Endothelial cell of umbilical vein (primary cell): ENCODE measurements around the gene DNAJC7. TPM values are rescaled to one million over a fixed set of nuclear protein-coding genes. Genes with fewer than 3 reads are reported as not detected.

Source experiments
- BruUV-seq: library from RNA; stranded (reverse); fragments of 400-500 nt; replicated peaks from 2 replicates; lab custom pipeline; 2021; lab: Mats Ljungman, UMichigan
- CTCF ChIA-PET: fragments of 300-600, 350-600 bp; sonication (Branson Sonifier 250); formaldehyde crosslinking; loops from one replicate; lab custom pipeline; 2021; ENCODE audit warnings: antibody characterized with exemption, inconsistent platforms; lab: Charles Lee
- POLR2A ChIA-PET: fragments of 300-600, 350-600 bp; sonication (Branson Sonifier 250); formaldehyde crosslinking; loops from one replicate; lab custom pipeline; 2021; ENCODE audit warnings: antibody characterized with exemption, inconsistent platforms; lab: Charles Lee
- DNase-seq: peaks from one replicate; pipeline ENCODE4 v3.0.0-alpha.2; 2011; ENCODE audit warnings: low read depth, low spot score
- FAIRE-seq: peaks from 2 replicates; lab custom pipeline; 2011; peaks lifted over from hg19 to GRCh38; lab: Jason Lieb, UNC
- H2AFZ ChIP-seq: 2 replicates; pipeline ENCODE4 v1.6.0; 2012; ENCODE audit warnings: low read depth, low read length, control low read depth, inconsistent platforms
- H3K27ac ChIP-seq: 2 replicates; pipeline ENCODE4 v1.5.1; 2011; ENCODE audit warnings: low read depth, mild to moderate bottlenecking, control low read depth, low read length, moderate library complexity; ENCODE audit not compliant: insufficient read depth
- H3K27me3 ChIP-seq, 2 experiments: 2 replicates each; pipeline versions ENCODE4 v1.6.0 to v1.6.1; 2011; ENCODE audit warnings: low read length in 2 of 2, mixed read lengths in 1 of 2; ENCODE audit not compliant: control insufficient read depth in 2 of 2, insufficient read depth in 2 of 2
- H3K36me3 ChIP-seq, 2 experiments: 2 replicates in 1 of 2; 3 replicates in 1 of 2; pipeline ENCODE4 v1.5.1; 2011; ENCODE audit warnings: low read length in 2 of 2, mild to moderate bottlenecking in 1 of 2, moderate library complexity in 1 of 2; ENCODE audit not compliant: control insufficient read depth in 2 of 2, insufficient read depth in 2 of 2; ENCODE audit errors: extremely low read depth in 1 of 2
- H3K4me1 ChIP-seq: 3 replicates; pipeline ENCODE4 v1.5.1; 2011; ENCODE audit warnings: mild to moderate bottlenecking, low read length; ENCODE audit not compliant: control insufficient read depth, insufficient read depth; ENCODE audit errors: extremely low read depth
- H3K4me2 ChIP-seq: 2 replicates; pipeline ENCODE4 v1.6.1; 2011; ENCODE audit warnings: low read length, control low read depth, mixed read lengths; ENCODE audit not compliant: insufficient read depth
- H3K4me3 ChIP-seq, 3 experiments: fragments of 200-600 bp in 1 of 3; sonication (generic), shearing (Covaris generic) in 1 of 3; replicated peaks in 1 of 3; 2 replicates each; pipeline ENCODE4 v1.5.1; 2011 to 2016; ENCODE audit warnings: control low read depth in 3 of 3, low read length in 3 of 3, mild to moderate bottlenecking in 2 of 3, inconsistent platforms in 1 of 3, low read depth in 1 of 3, moderate library complexity in 1 of 3; ENCODE audit not compliant: insufficient read depth in 1 of 3
- H3K79me2 ChIP-seq: 2 replicates; pipeline ENCODE4 v1.6.0; 2012; ENCODE audit warnings: low read length, inconsistent platforms; ENCODE audit not compliant: control insufficient read depth, insufficient read depth
- H3K9ac ChIP-seq: replicated peaks from 2 replicates; pipeline ENCODE3; 2011; ENCODE audit warnings: low read length, control low read depth; ENCODE audit not compliant: insufficient read depth; ENCODE audit errors: extremely low read depth
- H3K9me1 ChIP-seq: replicated peaks from 3 replicates; pipeline ENCODE4 v1.6.0; 2011; ENCODE audit warnings: mild to moderate bottlenecking, low read length; ENCODE audit not compliant: control insufficient read depth, insufficient read depth; ENCODE audit errors: extremely low read depth
- H3K9me3 ChIP-seq: replicated peaks from 2 replicates; pipeline ENCODE4 v1.5.1; 2012; ENCODE audit warnings: low read length, inconsistent platforms; ENCODE audit not compliant: control insufficient read depth, insufficient read depth
- H4K20me1 ChIP-seq: replicated peaks from 2 replicates; pipeline ENCODE3; 2011; ENCODE audit warnings: mild to moderate bottlenecking, low read length; ENCODE audit not compliant: control insufficient read depth, insufficient read depth; ENCODE audit errors: extremely low read depth
- GATA2 ChIP-seq: IDR thresholded peaks from 2 replicates; pipeline ENCODE4 v1.7.0; 2011; ENCODE audit warnings: low read depth, mild to moderate bottlenecking, moderate library complexity, mixed read lengths, low read length; ENCODE audit not compliant: insufficient read length, insufficient read depth
- JUN ChIP-seq: IDR thresholded peaks from 2 replicates; pipeline ENCODE4 v1.6.1; 2011; ENCODE audit warnings: borderline replicate concordance, low read depth; ENCODE audit not compliant: insufficient read length, insufficient read depth
- POLR2A ChIP-seq: IDR thresholded peaks from 2 replicates; pipeline ENCODE4 v1.6.1; 2012; ENCODE audit warnings: low read depth, mild to moderate bottlenecking, control low read depth, low read length
- POLR2AphosphoS5 ChIP-seq: IDR thresholded peaks from 2 replicates; pipeline ENCODE4 v1.6.1; 2012; ENCODE audit warnings: low read depth, mild to moderate bottlenecking, control low read depth, low read length, moderate library complexity; ENCODE audit not compliant: insufficient read depth
- dilution Hi-C: fragments of 300-500 bp; cut with MboI; formaldehyde crosslinking; loops from one replicate; pipeline ENCODE4 v1.15.0; 2019; ENCODE audit warnings: low sequenced_read_pairs; ENCODE audit not compliant: extremely low pct_ligation_motif_present
- intact Hi-C: fragments of 100-400 bp; cut with micrococcal nuclease; formaldehyde crosslinking; loops from one replicate; pipeline ENCODE4 v1.10.0; 2022
- polyA plus RNA-seq, 4 experiments: library from polyadenylated mRNA; depleted of rRNA in 3 of 4; stranded (reverse) in 3 of 4; unstranded in 1 of 4; fragments of >200 nt; gene quantifications; 2 replicates each; pipeline versions ENCODE4 v1.2.1 to v1.2.3, GENCODE V29; 2011 to 2012; ENCODE audit warnings: missing spikeins in 1 of 4
- total RNA-seq: library from RNA; stranded (reverse); gene quantifications from 2 replicates; pipeline ENCODE4 v1.2.3, GENCODE V29; 2021
- TF ChIP-seq, protein P1 (sequence below), 2 donors: IDR thresholded peaks; 1 replicate in 1 of 2; 2 replicates in 1 of 2; pipeline ENCODE4 v1.5.1; 2011; ENCODE audit warnings: low read length in 2 of 2, mild to moderate bottlenecking in 2 of 2, moderate library complexity in 2 of 2, control low read depth in 1 of 2, inconsistent platforms in 1 of 2, low read depth in 1 of 2; ENCODE audit not compliant: insufficient read depth in 1 of 2; ENCODE audit errors: extremely low read depth in 1 of 2

DNAJC7 gene
- total and polyA plus RNA-seq, 2 donors (not counting 3 experiments of a cell fraction or from before 2014, with no cell fraction given), result 19.8 to 111 TPM

DNA sequence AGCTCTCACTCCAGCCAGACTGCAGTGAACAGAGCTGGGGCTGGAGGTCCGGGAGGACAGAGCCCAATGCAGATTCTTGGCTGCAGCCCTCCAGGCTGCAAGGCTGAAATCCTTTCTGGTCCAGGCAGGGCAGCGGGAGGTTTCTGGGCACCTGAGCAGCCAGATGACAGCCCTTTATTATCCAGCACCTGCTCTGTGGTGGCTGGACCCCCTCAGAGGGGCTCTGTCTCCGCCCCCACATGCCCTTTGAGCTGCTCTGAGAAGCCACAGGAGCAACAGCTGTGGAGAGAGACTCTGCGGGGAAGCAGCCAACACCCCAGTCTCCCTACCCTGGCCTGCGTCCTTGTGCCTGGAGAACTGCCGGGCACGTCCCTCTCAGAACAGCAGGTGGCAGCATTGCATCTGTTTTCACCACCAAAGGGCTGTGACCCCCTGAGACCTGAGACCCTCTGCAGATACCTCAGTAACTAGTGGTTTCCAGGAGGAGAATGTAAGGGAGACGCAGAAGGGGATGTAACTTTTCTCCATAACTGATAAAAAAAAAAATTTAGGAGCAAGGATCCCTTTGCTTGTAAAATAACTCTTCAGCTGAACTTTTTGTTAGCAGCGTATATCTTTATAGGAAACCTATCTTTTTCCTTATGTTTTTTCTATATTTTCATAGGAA, 54.3 kb downstream of the DNAJC7 start:
- H3K4me1 ChIP-seq, result peaks cover 18% of the 10 kb centered on the region
- peaks cover 10% of the 10 kb centered on the region for H3K79me2 ChIP-seq
- H3K4me2 ChIP-seq, result no peak overlapping the region
- intact Hi-C loops (loop anchor here (1.0 kb wide), 3 partner anchors 138 to 218 kb away; partner anchors contain the start of gene KCNH4), dilution Hi-C loops (loop anchor here (25.0 kb wide), 1 partner anchor 149 kb away; the partner anchor contains the start of genes DHX58, HSPB9 and KAT2A)
- peak; percentile 64 for DNase-seq
- peak; percentile 84 for FAIRE-seq
- ChIA-PET CTCF (interaction anchor here (0.7 to 7.6 kb wide), 26 partner anchors 9 to 219 kb away, joined by 3 to 74 read pairs (median 6); partner anchors contain the start of genes DHX58, DNAJC7, KAT2A and KCNH4), POLR2A (no interaction called here)
- no peaks in the 10 kb centered on the region for H4K20me1 ChIP-seq
- H2AFZ ChIP-seq, result no peak overlapping the region
- no peak overlapping the region for H3K4me3 ChIP-seq
- H3K9me1 ChIP-seq, result no peaks in the 10 kb centered on the region
- H3K9me3 ChIP-seq, result no peaks in the 10 kb centered on the region
- no peak for TF ChIP-seq POLR2A
- TF ChIP-seq, protein P1, sequence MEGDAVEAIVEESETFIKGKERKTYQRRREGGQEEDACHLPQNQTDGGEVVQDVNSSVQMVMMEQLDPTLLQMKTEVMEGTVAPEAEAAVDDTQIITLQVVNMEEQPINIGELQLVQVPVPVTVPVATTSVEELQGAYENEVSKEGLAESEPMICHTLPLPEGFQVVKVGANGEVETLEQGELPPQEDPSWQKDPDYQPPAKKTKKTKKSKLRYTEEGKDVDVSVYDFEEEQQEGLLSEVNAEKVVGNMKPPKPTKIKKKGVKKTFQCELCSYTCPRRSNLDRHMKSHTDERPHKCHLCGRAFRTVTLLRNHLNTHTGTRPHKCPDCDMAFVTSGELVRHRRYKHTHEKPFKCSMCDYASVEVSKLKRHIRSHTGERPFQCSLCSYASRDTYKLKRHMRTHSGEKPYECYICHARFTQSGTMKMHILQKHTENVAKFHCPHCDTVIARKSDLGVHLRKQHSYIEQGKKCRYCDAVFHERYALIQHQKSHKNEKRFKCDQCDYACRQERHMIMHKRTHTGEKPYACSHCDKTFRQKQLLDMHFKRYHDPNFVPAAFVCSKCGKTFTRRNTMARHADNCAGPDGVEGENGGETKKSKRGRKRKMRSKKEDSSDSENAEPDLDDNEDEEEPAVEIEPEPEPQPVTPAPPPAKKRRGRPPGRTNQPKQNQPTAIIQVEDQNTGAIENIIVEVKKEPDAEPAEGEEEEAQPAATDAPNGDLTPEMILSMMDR (IDR thresholded peaks at IDR 0.05; ENCODE audit: extremely low read depth in 1 of 2, insufficient read depth in 1 of 2, low read depth in 1 of 2, low read length in 2 of 2), result peak; percentile 87
- TF ChIP-seq POLR2AphosphoS5, result no peak
- no peak for TF ChIP-seq JUN
- no peak for TF ChIP-seq GATA2
- no TSS peak for BruUV-seq
- H3K27ac ChIP-seq, result no peak overlapping the region
- no peaks in the 10 kb centered on the region for H3K27me3 ChIP-seq
- H3K9ac ChIP-seq, result no peak overlapping the region
- H3K36me3 ChIP-seq, result no peaks in the 10 kb centered on the region
